Measurements from ENCODE around the gene CEMIP2. TPM values are rescaled to one million over a fixed set of nuclear protein-coding genes. Genes with fewer than 3 reads are reported as not detected.

CEMIP2 gene
- total RNA-seq, 1 experiment from 2014 or later = 16.0 TPM

- H4K20me1 ChIP-seq (ENCODE audit: low read length) = no peaks in the 10 kb centered on the region
- no peaks in the 10 kb centered on the region for H3K79me2 ChIP-seq (ENCODE audit: low read length)
- H3K9me3 ChIP-seq (ENCODE audit: low read length) = no peaks in the 10 kb centered on the region
- intact Hi-C loops (cut with micrococcal nuclease) = loop anchor here (5.0 kb wide), 1 partner anchor 117 kb away; no protein-coding TSS in a partner anchor
- POLR2A ChIA-PET (ENCODE audit: unreplicated experiment) = no interaction called here
- ATAC-seq (no peak), DNase-seq (no peak)
- no peak overlapping the region for H3K4me3 ChIP-seq (ENCODE audit: low read length)
- no peak overlapping the region for H3K27ac ChIP-seq (ENCODE audit: low read length)
- no peaks in the 10 kb centered on the region for H3K9me2 ChIP-seq (replicated peaks; ENCODE audit: low read length)
- H2AFZ ChIP-seq (ENCODE audit: low read length) = no peak overlapping the region
- no TSS peak for BruUV-seq (replicated peaks)
- TF ChIP-seq EZH2 (IDR thresholded peaks at IDR 0.05; ENCODE audit: low read length, unreplicated experiment) = no peak
- no peak for TF ChIP-seq EZH2phosphoT487 (IDR thresholded peaks at IDR 0.05; ENCODE audit: borderline replicate concordance, low read length)
- TF ChIP-seq, protein P1, sequence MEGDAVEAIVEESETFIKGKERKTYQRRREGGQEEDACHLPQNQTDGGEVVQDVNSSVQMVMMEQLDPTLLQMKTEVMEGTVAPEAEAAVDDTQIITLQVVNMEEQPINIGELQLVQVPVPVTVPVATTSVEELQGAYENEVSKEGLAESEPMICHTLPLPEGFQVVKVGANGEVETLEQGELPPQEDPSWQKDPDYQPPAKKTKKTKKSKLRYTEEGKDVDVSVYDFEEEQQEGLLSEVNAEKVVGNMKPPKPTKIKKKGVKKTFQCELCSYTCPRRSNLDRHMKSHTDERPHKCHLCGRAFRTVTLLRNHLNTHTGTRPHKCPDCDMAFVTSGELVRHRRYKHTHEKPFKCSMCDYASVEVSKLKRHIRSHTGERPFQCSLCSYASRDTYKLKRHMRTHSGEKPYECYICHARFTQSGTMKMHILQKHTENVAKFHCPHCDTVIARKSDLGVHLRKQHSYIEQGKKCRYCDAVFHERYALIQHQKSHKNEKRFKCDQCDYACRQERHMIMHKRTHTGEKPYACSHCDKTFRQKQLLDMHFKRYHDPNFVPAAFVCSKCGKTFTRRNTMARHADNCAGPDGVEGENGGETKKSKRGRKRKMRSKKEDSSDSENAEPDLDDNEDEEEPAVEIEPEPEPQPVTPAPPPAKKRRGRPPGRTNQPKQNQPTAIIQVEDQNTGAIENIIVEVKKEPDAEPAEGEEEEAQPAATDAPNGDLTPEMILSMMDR (conservative IDR thresholded peaks at IDR 0.05; ENCODE audit: low read depth, low read length) = no peak
- no peak overlapping the region for H3K9ac ChIP-seq (ENCODE audit: low read length)
- H3K4me2 ChIP-seq (ENCODE audit: low read length) = no peak overlapping the region
- H3K36me3 ChIP-seq (ENCODE audit: low read depth, low read length) = peaks cover 3% of the 10 kb centered on the region; the same call in 1 of the 2 replicates
- H3K27me3 ChIP-seq (ENCODE audit: low read length) = no peaks in the 10 kb centered on the region
- CTCF ChIA-PET = interaction anchor here (0.7 kb wide), 1 partner anchor 11 kb away, joined by 14 read pairs; no protein-coding TSS in a partner anchor
- H3F3A ChIP-seq (ENCODE audit: low read length, unreplicated experiment) = no peaks in the 10 kb centered on the region
- no peaks in the 10 kb centered on the region for H3K4me1 ChIP-seq (ENCODE audit: insufficient read depth, low read length)
These were observed 49.2 kb downstream of the CEMIP2 start for GRCh38 chr9:71719088-71719487.

DNA sequence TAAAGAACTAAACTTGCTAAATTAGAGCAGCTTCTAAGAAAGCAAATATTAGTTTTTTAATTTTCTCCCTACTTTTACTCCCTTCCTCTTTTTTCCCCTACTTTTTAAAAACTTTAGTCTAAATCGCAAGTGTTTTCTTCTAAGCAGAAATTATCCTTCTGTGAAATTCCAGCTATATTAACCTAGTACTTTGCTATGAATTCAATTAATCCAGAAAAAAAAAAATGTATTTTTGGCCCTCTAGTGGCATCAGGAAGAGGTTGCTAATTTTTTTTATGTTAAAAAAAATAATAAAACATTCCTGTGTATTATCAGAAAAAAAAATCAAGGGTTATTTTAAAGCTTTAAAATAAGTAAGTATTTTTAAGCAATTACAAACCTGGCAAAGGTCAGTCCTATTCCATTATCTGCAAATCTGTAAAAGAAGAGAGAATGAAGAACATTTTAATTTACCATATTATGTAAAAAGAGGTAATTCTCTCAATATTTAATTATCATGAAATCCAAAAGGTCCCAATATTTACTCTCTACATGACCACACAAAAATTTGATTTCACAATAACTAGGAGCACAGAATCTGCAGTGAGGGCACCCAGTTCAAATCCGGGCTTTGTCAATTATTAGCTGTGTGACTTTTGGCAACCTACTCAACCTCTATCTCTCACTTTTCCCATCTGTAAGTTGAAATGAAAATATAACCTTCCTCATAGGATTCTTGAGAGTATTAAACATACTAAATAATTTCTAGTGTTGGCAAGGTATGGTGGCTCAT, 52.0 kb downstream of the CEMIP2 start:
- intact Hi-C loops (cut with micrococcal nuclease) = loop anchor here (5.0 kb wide), 1 partner anchor 114 kb away; no protein-coding TSS in a partner anchor
- peaks cover 6% of the 10 kb centered on the region; the same call in 1 of the 2 replicates for H3K36me3 ChIP-seq (ENCODE audit: low read depth, low read length)
- CTCF ChIA-PET = interaction anchor here (0.6 to 1.0 kb wide), 4 partner anchors 31 to 523 kb away, joined by 3 to 11 read pairs (median 4); no protein-coding TSS in a partner anchor

More for the DNA sequence above, 52.0 kb downstream of the CEMIP2 start:
- Histone ChIP-seq H3K9ac (ENCODE audit: low read length) (no peak overlapping the region), H3K4me3 (ENCODE audit: low read length) (no peak overlapping the region), H3K9me2 (replicated peaks; ENCODE audit: low read length) (no peaks in the 10 kb centered on the region), H3K27ac (ENCODE audit: low read length) (no peak overlapping the region), H3K79me2 (ENCODE audit: low read length) (no peaks in the 10 kb centered on the region), H3K9me3 (ENCODE audit: low read length) (no peaks in the 10 kb centered on the region), H3K4me1 (ENCODE audit: insufficient read depth, low read length) (no peaks in the 10 kb centered on the region), H3K4me2 (ENCODE audit: low read length) (no peak overlapping the region), H4K20me1 (ENCODE audit: low read length) (no peaks in the 10 kb centered on the region), H2AFZ (ENCODE audit: low read length) (no peak overlapping the region), H3F3A (ENCODE audit: low read length, unreplicated experiment) (no peaks in the 10 kb centered on the region), H3K27me3 (ENCODE audit: low read length) (no peaks in the 10 kb centered on the region)
- TF ChIP-seq, protein P1 (conservative IDR thresholded peaks at IDR 0.05; ENCODE audit: low read depth, low read length) = peak; percentile 69; the same call in 1 of the 2 replicates
- no peak for TF ChIP-seq EZH2 (IDR thresholded peaks at IDR 0.05; ENCODE audit: low read length, unreplicated experiment)
- POLR2A ChIA-PET (ENCODE audit: unreplicated experiment) = no interaction called here
- no TSS peak for BruUV-seq (replicated peaks)
- peak; percentile 21 for DNase-seq
- no peak for ATAC-seq
